ENCODE results near the gene TRAF2.

GRCh38 chr9:136969774-136970173 lies 83.5 kb downstream of the TRAF2 start:
- TF ChIP-seq CTCF (IDR thresholded peaks at IDR 0.05) (no peak), POLR2AphosphoS5 (IDR thresholded peaks at IDR 0.05) (no peak), POLR2A (IDR thresholded peaks at IDR 0.05) (no peak), EP300 (IDR thresholded peaks at IDR 0.05) (no peak)

All from stomach (tissue), 4 donors.